Measurements from ENCODE around the gene SUN5. TPM values are rescaled to one million over a fixed set of nuclear protein-coding genes. Genes with fewer than 3 reads are reported as not detected.

The SUN5 gene
- total and polyA plus RNA-seq, 2 of the 8 experiments (the other 6 are each of a cell fraction or from before 2014, with no cell fraction given) = not detected

GRCh38 chr20:33024243-33024560 lies 20.0 kb upstream of the SUN5 start:
- no peak overlapping the region for H2BK20ac ChIP-seq (ENCODE audit: low read length)
- H4K91ac ChIP-seq (replicated peaks; ENCODE audit: insufficient read length, low read length) = no peak overlapping the region
- POLR2A ChIA-PET (ENCODE audit: partially characterized antibody) = no interaction called here
- no peaks in the 10 kb centered on the region for H3K4me1 ChIP-seq (replicated peaks in 1 of 4; ENCODE audit: control insufficient read depth in 3 of 4, insufficient read depth in 4 of 4, low read length in 3 of 4)
- H3K36me3 ChIP-seq (ENCODE audit: control insufficient read depth in 2 of 4, insufficient read depth in 4 of 4, low read length in 3 of 4) = no peaks in the 10 kb centered on the region
- H3K27ac ChIP-seq (ENCODE audit: low read depth, low read length) = no peak overlapping the region
- no peak overlapping the region for H3K4me3 ChIP-seq (ENCODE audit: extremely low read depth in 1 of 4, insufficient read depth in 2 of 4, low read depth in 3 of 4, low read length in 4 of 4)
- FAIRE-seq (no peak), DNase-seq (ENCODE audit: low read depth in 1 of 2, low spot score in 2 of 2) (no peak)
- no peak overlapping the region for H2BK15ac ChIP-seq (ENCODE audit: low read length)
- TF ChIP-seq POLR2AphosphoS5 (IDR thresholded peaks at IDR 0.05; ENCODE audit: low read depth, low read length) = no peak
- no peak for TF ChIP-seq RXRA (IDR thresholded peaks at IDR 0.05; ENCODE audit: insufficient read depth, low read depth, low read length)
- TF ChIP-seq NRF1 (IDR thresholded peaks at IDR 0.05; ENCODE audit: low read depth, low read length) = no peak
- no peak for TF ChIP-seq SRF (IDR thresholded peaks at IDR 0.05; ENCODE audit: low read depth, low read length)
- no peak for TF ChIP-seq KDM4A (IDR thresholded peaks at IDR 0.05; ENCODE audit: low read depth, low read length, severe bottlenecking)
- TF ChIP-seq RBBP5 (IDR thresholded peaks at IDR 0.05; ENCODE audit: borderline replicate concordance, low read depth, low read length) = no peak
- no peak for TF ChIP-seq POLR2A (IDR thresholded peaks at IDR 0.05; ENCODE audit: control extremely low read depth in 1 of 2, low read depth in 2 of 2, low read length in 2 of 2)
- TF ChIP-seq YY1 (IDR thresholded peaks at IDR 0.05; ENCODE audit: low read depth, low read length) = no peak
- H3K14ac ChIP-seq (ENCODE audit: insufficient read length) = no peak overlapping the region
- H3K56ac ChIP-seq (replicated peaks; ENCODE audit: insufficient read length, low read depth, low read length) = no peak overlapping the region
- no peak overlapping the region for H4K8ac ChIP-seq (ENCODE audit: extremely low read depth, insufficient read depth, low read length)
- no peak overlapping the region for H2BK120ac ChIP-seq (replicated peaks; ENCODE audit: low read depth, low read length)
- no peak overlapping the region for H3K18ac ChIP-seq (ENCODE audit: extremely low read depth, low read length)
- no peak overlapping the region for H2AFZ ChIP-seq (ENCODE audit: low read length)
- CTCF ChIA-PET (ENCODE audit: partially characterized antibody) = interaction anchor here (1.0 to 11.8 kb wide), 3 partner anchors 18 to 21 kb away, joined by 3 to 86 read pairs (median 4); partner anchors contain the start of genes BPIFB2 and SUN5
- H4K20me1 ChIP-seq (replicated peaks in 1 of 2; ENCODE audit: control insufficient read depth in 1 of 2, insufficient read depth in 2 of 2, low read length in 2 of 2) = peaks cover 0 to 5% of the 10 kb centered on the region in 2 experiments
- no peak overlapping the region for H3K4me2 ChIP-seq (ENCODE audit: insufficient read depth in 1 of 2, low read depth in 2 of 2, low read length in 2 of 2)
- no peaks in the 10 kb centered on the region for H3K79me2 ChIP-seq (ENCODE audit: control insufficient read depth in 1 of 2, insufficient read depth in 2 of 2, low read length in 2 of 2)
- H3K23me2 ChIP-seq (ENCODE audit: low read depth, low read length) = peaks cover 8% of the 10 kb centered on the region; the same call in 1 of the 2 replicates
- H3K79me1 ChIP-seq (ENCODE audit: low read depth, low read length) = no peaks in the 10 kb centered on the region
- no peak overlapping the region for H3K23ac ChIP-seq (ENCODE audit: insufficient read length)
- H2AK5ac ChIP-seq (ENCODE audit: low read depth, low read length) = no peak overlapping the region
- no peak overlapping the region for H2BK5ac ChIP-seq (ENCODE audit: low read depth, low read length)
- H3K27me3 ChIP-seq (replicated peaks in 1 of 4; ENCODE audit: control insufficient read depth in 3 of 4, extremely low read depth in 1 of 4, insufficient read depth in 3 of 4, low read length in 3 of 4) = no peaks in the 10 kb centered on the region
- H2BK12ac ChIP-seq (ENCODE audit: low read depth, low read length) = no peak overlapping the region
- no peak overlapping the region for H3K9ac ChIP-seq (replicated peaks in 1 of 4; ENCODE audit: extremely low read depth in 1 of 4, low read depth in 3 of 4, low read length in 3 of 4)
- H4K5ac ChIP-seq (ENCODE audit: insufficient read length, low read depth, low read length) = no peak overlapping the region
- 93% methylated on average over 1 of the region's 1 CpG; no CpG with 5 or more reads in 1 of the 2 experiments for whole genome bisulfite sequencing, 2 experiments (ENCODE audit: extremely low coverage in 1 of 2, insufficient coverage in 1 of 2, insufficient read length in 1 of 2, insufficient replicate concordance in 2 of 2, low coverage in 1 of 2, low lambda C conversion rate in 2 of 2, missing lambda C conversion rate in 1 of 2)
- no peaks in the 10 kb centered on the region for H3K9me3 ChIP-seq (ENCODE audit: insufficient read depth in 2 of 2, low read depth in 1 of 2, low read length in 1 of 2)
- H3K4ac ChIP-seq (replicated peaks; ENCODE audit: insufficient read length, low read depth, low read length) = no peak overlapping the region
